Measurements from ENCODE around the gene TBX4. TPM values are rescaled to one million over a fixed set of nuclear protein-coding genes. Genes with fewer than 3 reads are reported as not detected.
"Not testable (repeated sequence)": the region's sequence is repeated elsewhere in the genome, so short reads cannot be mapped to it uniquely, and the experiment has no call there.

TBX4 gene
- total RNA-seq, 1 donor from 2014 or later, result not detected

GRCh38 chr17:61492759-61493526 lies 40.7 kb downstream of the TBX4 start:
- H3K4me3 Mint-ChIP-seq (ENCODE audit: unreplicated experiment), result no peak overlapping the region
- peaks cover 32% of the 10 kb centered on the region for H3K4me1 Mint-ChIP-seq (ENCODE audit: low read depth)
- H3K36me3 Mint-ChIP-seq (ENCODE audit: low read depth), result no peaks in the 10 kb centered on the region
- H3K27me3 Mint-ChIP-seq (ENCODE audit: low read depth), result peaks cover 9% of the 10 kb centered on the region
- TF ChIP-seq CTCF (IDR thresholded peaks at IDR 0.05), result peak; percentile 37
- peak overlapping the region; percentile 84 for H3K27ac Mint-ChIP-seq (ENCODE audit: unreplicated experiment)
- H3K9me3 Mint-ChIP-seq (ENCODE audit: low read depth), result no peaks in the 10 kb centered on the region
- DNase-seq (ENCODE audit: low spot score), result no peak

GRCh38 chr17:61493830-61494324 lies 41.7 kb downstream of the TBX4 start:
- not testable (repeated sequence) for H3K27me3 Mint-ChIP-seq (ENCODE audit: low read depth)

GRCh38 chr17:61494325-61495160 lies 42.3 kb downstream of the TBX4 start:
- peaks cover 32% of the 10 kb centered on the region for H3K4me1 Mint-ChIP-seq (ENCODE audit: low read depth)
- H3K27me3 Mint-ChIP-seq (ENCODE audit: low read depth), result peaks cover 4% of the 10 kb centered on the region
- no peak overlapping the region for H3K4me3 Mint-ChIP-seq (ENCODE audit: unreplicated experiment)
- DNase-seq (ENCODE audit: low spot score), result no peak
- no peak for TF ChIP-seq CTCF (IDR thresholded peaks at IDR 0.05)
- no peak overlapping the region for H3K27ac Mint-ChIP-seq (ENCODE audit: unreplicated experiment)
- H3K9me3 Mint-ChIP-seq (ENCODE audit: low read depth), result no peaks in the 10 kb centered on the region
- H3K36me3 Mint-ChIP-seq (ENCODE audit: low read depth), result no peaks in the 10 kb centered on the region

More at GRCh38 chr17:61493830-61494324, 41.7 kb downstream of the TBX4 start:
- not testable (repeated sequence) for H3K27ac Mint-ChIP-seq (ENCODE audit: unreplicated experiment); H3K36me3 Mint-ChIP-seq (ENCODE audit: low read depth); H3K9me3 Mint-ChIP-seq (ENCODE audit: low read depth); H3K4me3 Mint-ChIP-seq (ENCODE audit: unreplicated experiment); DNase-seq (ENCODE audit: low spot score)
- peaks cover 32% of the 10 kb centered on the region for H3K4me1 Mint-ChIP-seq (ENCODE audit: low read depth)

- no peaks in the 10 kb centered on the region for H3K36me3 Mint-ChIP-seq (ENCODE audit: low read depth)
- H3K9me3 Mint-ChIP-seq (ENCODE audit: low read depth), result peaks cover 2% of the 10 kb centered on the region
- H3K27ac Mint-ChIP-seq (ENCODE audit: unreplicated experiment), result peak overlapping the region; percentile 42
- peaks cover 32% of the 10 kb centered on the region for H3K4me1 Mint-ChIP-seq (ENCODE audit: low read depth)
- no peak for TF ChIP-seq CTCF (IDR thresholded peaks at IDR 0.05)
- no peak overlapping the region for H3K4me3 Mint-ChIP-seq (ENCODE audit: unreplicated experiment)
- no peaks in the 10 kb centered on the region for H3K27me3 Mint-ChIP-seq (ENCODE audit: low read depth)
- DNase-seq (ENCODE audit: low spot score), result no peak
Measured at GRCh38 chr17:61495161-61495857, 43.1 kb downstream of the TBX4 start.

- Mint-ChIP-seq H3K9me3 (ENCODE audit: low read depth) (peaks cover 6% of the 10 kb centered on the region), H3K27ac (ENCODE audit: unreplicated experiment) (no peak overlapping the region)
- TF ChIP-seq CTCF (IDR thresholded peaks at IDR 0.05), result no peak
Measured at GRCh38 chr17:61496174-61496956, 44.1 kb downstream of the TBX4 start.

More at GRCh38 chr17:61496174-61496956, 44.1 kb downstream of the TBX4 start:
- Mint-ChIP-seq H3K4me1 (ENCODE audit: low read depth) (peaks cover 29% of the 10 kb centered on the region), H3K36me3 (ENCODE audit: low read depth) (no peaks in the 10 kb centered on the region), H3K27me3 (ENCODE audit: low read depth) (no peaks in the 10 kb centered on the region), H3K4me3 (ENCODE audit: unreplicated experiment) (no peak overlapping the region)
- DNase-seq (ENCODE audit: low spot score), result no peak

Measured in chondrocyte (in vitro differentiated cells).